Upper lobe of left lung (tissue), 4 donors: Measurements from ENCODE around the gene DNAH8.

Source experiments
- CTCF ChIP-seq, 6 experiments: fragments of 450-650 bp in 4 of 6; fragments of 200-600 bp in 2 of 6; sonication (generic) in 2 of 6; IDR thresholded peaks; one replicate each; pipeline ENCODE4 v1.5.1; 2016 to 2019; ENCODE audit warnings: antibody characterized with exemption in 6 of 6
- EP300 ChIP-seq, 4 donors: sonication (generic); formaldehyde crosslinking; IDR thresholded peaks; one replicate each; pipeline ENCODE4 v1.5.1; 2017; ENCODE audit warnings: antibody characterized with exemption in 4 of 4, control low read depth in 2 of 4
- POLR2A ChIP-seq, 4 donors: fragments of 450-650 bp; IDR thresholded peaks; one replicate each; pipeline ENCODE4 v1.5.1; 2016 to 2017; ENCODE audit warnings: antibody characterized with exemption in 4 of 4, mild to moderate bottlenecking in 2 of 4
- POLR2AphosphoS5 ChIP-seq, 2 donors: sonication (generic); formaldehyde crosslinking; IDR thresholded peaks; one replicate each; pipeline ENCODE4 v1.5.1; 2017; ENCODE audit warnings: antibody characterized with exemption in 2 of 2

GRCh38 chr6:38845931-38846330 is 130.8 kb downstream of the DNAH8 start:
- TF ChIP-seq POLR2A (IDR thresholded peaks at IDR 0.05) (no peak), CTCF (IDR thresholded peaks at IDR 0.05) (no peak), POLR2AphosphoS5 (IDR thresholded peaks at IDR 0.05) (no peak), EP300 (IDR thresholded peaks at IDR 0.05) (no peak)
